K562 (cell line): Measurements from ENCODE around the gene NCOA4. TPM values are rescaled to one million over a fixed set of nuclear protein-coding genes. Genes with fewer than 3 reads are reported as not detected.

ENCODE experiments used
- ATAC-seq: fragments of 200-7000 bp; cut with Tn5 transposase; 3 replicates; pipeline ENCODE4 v1.9.1; 2020; ENCODE audit warnings: moderate library complexity
- BruUV-seq: library from RNA; stranded (reverse); fragments of 400-500 nt; replicated peaks from 2 replicates; lab custom pipeline; 2021; lab: Mats Ljungman, UMichigan
- CTCF ChIA-PET: fragments of 300-600 bp; formaldehyde crosslinking; extraction: SDS; loops from one replicate; lab custom pipeline; 2021; ENCODE audit warnings: low intra/inter-chr PET ratio; lab: Yijun Ruan, JAX
- POLR2A ChIA-PET: fragments of 300-600, 350-650 bp; sonication (Branson Sonifier 250); formaldehyde crosslinking; extraction: SDS; loops from one replicate; lab custom pipeline; 2021; ENCODE audit warnings: antibody characterized with exemption, inconsistent platforms; lab: Yijun Ruan, JAX
- DNase-seq, 4 experiments: peaks; one replicate each; pipeline versions ENCODE4 v3.0.0 to v3.0.0-alpha.2; 2011 to 2018; ENCODE audit warnings: low spot score in 3 of 4, mixed read lengths in 3 of 4; ENCODE audit errors: extremely low read depth in 1 of 4
- FAIRE-seq: peaks from 2 replicates; lab custom pipeline; 2011; peaks lifted over from hg19 to GRCh38; lab: Jason Lieb, UNC
- H2AFZ ChIP-seq: 2 replicates; pipeline ENCODE4 v1.6.0; 2011; ENCODE audit warnings: low read depth, low read length, control low read depth, inconsistent platforms
- H3K27ac ChIP-seq: fragments of 200-600 bp; 3 replicates; pipeline ENCODE4 v1.8.0; 2011; ENCODE audit warnings: low read depth, mild to moderate bottlenecking, control low read depth, inconsistent platforms, low read length, moderate library complexity, mixed read lengths; ENCODE audit errors: extremely low read depth
- H3K27me3 ChIP-seq, 2 experiments: fragments of 300-600 bp in 1 of 2; 2 replicates in 1 of 2; 3 replicates in 1 of 2; pipeline versions ENCODE4 v1.6.0 to v1.8.0; 2011; ENCODE audit warnings: inconsistent platforms in 2 of 2, low read length in 2 of 2, mild to moderate bottlenecking in 1 of 2, mixed read lengths in 1 of 2, moderate library complexity in 1 of 2; ENCODE audit not compliant: control insufficient read depth in 2 of 2, insufficient read depth in 2 of 2
- H3K36me3 ChIP-seq: fragments of 300-600 bp; 3 replicates; pipeline ENCODE4 v1.8.0; 2011; ENCODE audit warnings: mild to moderate bottlenecking, low read length, inconsistent platforms; ENCODE audit not compliant: control insufficient read depth, insufficient read depth
- H3K4me1 ChIP-seq, 2 experiments: fragments of 200-600 bp in 1 of 2; replicated peaks in 1 of 2; 2 replicates in 1 of 2; 3 replicates in 1 of 2; pipeline versions ENCODE4 v1.5.1 to v1.8.0; 2011; ENCODE audit warnings: inconsistent platforms in 2 of 2, low read length in 2 of 2, mild to moderate bottlenecking in 1 of 2, mixed read lengths in 1 of 2, moderate library complexity in 1 of 2; ENCODE audit not compliant: control insufficient read depth in 2 of 2, insufficient read depth in 2 of 2
- H3K4me2 ChIP-seq: 2 replicates; pipeline ENCODE4 v1.6.1; 2011; ENCODE audit warnings: low read length, control low read depth, inconsistent platforms, mixed read lengths; ENCODE audit not compliant: insufficient read depth
- H3K4me3 ChIP-seq: fragments of 200-600 bp; sonication (generic), shearing (Covaris generic); 2 replicates; pipeline ENCODE4 v1.5.1; 2016; ENCODE audit warnings: control low read depth, inconsistent platforms
- H3K79me2 ChIP-seq: fragments of 200-600 bp; 3 replicates; pipeline ENCODE4 v1.8.0; 2011; ENCODE audit warnings: low read length, inconsistent platforms; ENCODE audit not compliant: control insufficient read depth, insufficient read depth
- H3K9ac ChIP-seq, 2 experiments: 2 replicates each; pipeline versions ENCODE4 v1.6.0 to v1.6.1; 2011; ENCODE audit warnings: low read depth in 2 of 2, low read length in 2 of 2, control low read depth in 1 of 2, inconsistent platforms in 1 of 2, mild to moderate bottlenecking in 1 of 2, mixed read lengths in 1 of 2; ENCODE audit not compliant: insufficient read depth in 1 of 2
- H3K9me1 ChIP-seq: one replicate; pipeline ENCODE4 v1.6.0; 2011; ENCODE audit warnings: inconsistent platforms, mild to moderate bottlenecking, low read length, moderate library complexity; ENCODE audit not compliant: control insufficient read depth, insufficient read depth
- H3K9me3 ChIP-seq: replicated peaks from 2 replicates; pipeline ENCODE4 v1.5.1; 2011; ENCODE audit warnings: low read depth, low read length, inconsistent platforms; ENCODE audit not compliant: control insufficient read depth, insufficient read depth
- H4K20me1 ChIP-seq: replicated peaks from 2 replicates; pipeline ENCODE4 v1.6.1; 2011; ENCODE audit warnings: low read length, inconsistent platforms, mixed read lengths; ENCODE audit not compliant: control insufficient read depth, insufficient read depth
- ATF3 ChIP-seq, 2 experiments: fragments of 450-650 bp in 1 of 2; sonication (generic) in 1 of 2; formaldehyde crosslinking in 1 of 2; IDR thresholded peaks in 1 of 2; conservative IDR thresholded peaks in 1 of 2; 2 replicates each; pipeline versions ENCODE4 v1.6.1 to v1.8.1; 2016 to 2023; ENCODE audit warnings: mild to moderate bottlenecking in 2 of 2, moderate library complexity in 2 of 2, inconsistent platforms in 1 of 2, missing genetic modification reagents in 1 of 2
- ETS1 ChIP-seq: conservative IDR thresholded peaks from 2 replicates; pipeline ENCODE4 v1.6.1; 2011; ENCODE audit warnings: low read depth, mild to moderate bottlenecking, low read length; ENCODE audit not compliant: control insufficient read depth
- HEY1 ChIP-seq: fragments of 250-450 bp; sonication (Bioruptor Pico); IDR thresholded peaks from 2 replicates; pipeline ENCODE4 v1.5.0; 2020; ENCODE audit warnings: mild to moderate bottlenecking, moderate library complexity, borderline replicate concordance
- HNRNPLL ChIP-seq: fragments of 200-400 bp; formaldehyde crosslinking; IDR thresholded peaks from 2 replicates; pipeline ENCODE4 v1.6.1; 2017; ENCODE audit warnings: low read length, low read depth, mild to moderate bottlenecking; ENCODE audit not compliant: poor library complexity, severe bottlenecking
- SPI1 ChIP-seq: IDR thresholded peaks from 2 replicates; pipeline ENCODE4 v1.6.1; 2011; ENCODE audit warnings: low read depth, low read length, control low read depth, borderline replicate concordance
- SRSF3 ChIP-seq: fragments of 200-400 bp; formaldehyde crosslinking; IDR thresholded peaks from 2 replicates; pipeline ENCODE4 v1.6.1; 2016; ENCODE audit warnings: mild to moderate bottlenecking, low read length, moderate library complexity; ENCODE audit not compliant: insufficient read depth
- THRA ChIP-seq: fragments of 450-650 bp; IDR thresholded peaks from 2 replicates; pipeline ENCODE4 v1.6.1; 2017; ENCODE audit warnings: mild to moderate bottlenecking, moderate library complexity
- ZBED1 ChIP-seq: IDR thresholded peaks from 2 replicates; pipeline ENCODE4 v1.6.1; 2014
- ZBTB8A ChIP-seq: fragments of 450-650 bp; IDR thresholded peaks from 2 replicates; pipeline ENCODE4 v1.6.1; 2018; ENCODE audit warnings: mild to moderate bottlenecking, moderate library complexity; ENCODE audit not compliant: partially characterized antibody
- WGBS: fragments of 100-300 bp; shearing (Covaris generic); methylation state at CpG from one replicate; pipeline ENCODE4 v1.1.6; 2016; ENCODE audit warnings: low coverage, mixed read lengths; ENCODE audit not compliant: insufficient coverage; ENCODE audit errors: missing lambda C conversion rate; 5-methylcytosine and 5-hydroxymethylcytosine counted together
- in situ Hi-C: fragments of 300-500 bp; cut with MboI; formaldehyde crosslinking; loops from 4 replicates; pipeline ENCODE4 v1.15.0; 2018; ENCODE audit warnings: inconsistent platforms, mixed read lengths
- intact Hi-C: fragments of 100-400 bp; cut with micrococcal nuclease; formaldehyde crosslinking; loops from 2 replicates; pipeline ENCODE4 v1.14.2; 2022
- polyA plus RNA-seq, 8 experiments: library from polyadenylated mRNA; depleted of rRNA in 4 of 8; stranded (reverse) in 5 of 8; unstranded in 3 of 8; fragments of >200 nt; fragmentation: Nextera tagmentation in 2 of 8; fragmentation: Illumina TruSeq in 1 of 8; extraction: Ambion mirVana in 2 of 8; extraction: Trizol in 1 of 8; gene quantifications; 2 replicates each; pipeline versions ENCODE4 v1.2.1 to v1.2.3, GENCODE V29; 2011 to 2014; ENCODE audit warnings: inconsistent platforms in 1 of 8, missing spikeins in 1 of 8
- total RNA-seq, 7 experiments: library from RNA; depleted of rRNA in 6 of 7; stranded (reverse); fragments of >200 nt in 6 of 7; fragmentation: Illumina TruSeq in 2 of 7; extraction: Trizol in 2 of 7; gene quantifications; 2 replicates each; pipeline versions ENCODE4 v1.2.1 to v1.2.3, GENCODE V29; 2011 to 2021; ENCODE audit warnings: low replicate concordance in 1 of 7

Gene NCOA4
- total and polyA plus RNA-seq, 9 of the 15 experiments (the other 6 are each of a cell fraction or from before 2014, with no cell fraction given), result 89.8 to 283 (median 181) TPM

GRCh38 chr10:46068117-46068516 lies 37.7 kb upstream of the NCOA4 start:
- H3K36me3 ChIP-seq, result no peaks in the 10 kb centered on the region
- no peak overlapping the region for H3K9ac ChIP-seq
- H3K79me2 ChIP-seq, result no peaks in the 10 kb centered on the region
- no peaks in the 10 kb centered on the region for H3K9me1 ChIP-seq
- ChIA-PET POLR2A (interaction anchor here (1.4 kb wide), 1 partner anchor 9 kb away, joined by 7 read pairs; no protein-coding TSS in a partner anchor), CTCF (no interaction called here)
- in situ Hi-C loops (no loop called here), intact Hi-C loops (no loop called here)
- DNase-seq (no peak), ATAC-seq (no peak), FAIRE-seq (no peak)
- no peak overlapping the region for H3K4me2 ChIP-seq
- H3K4me3 ChIP-seq, result no peak overlapping the region
- H2AFZ ChIP-seq, result peak overlapping the region; percentile 60
- H3K9me3 ChIP-seq, result no peaks in the 10 kb centered on the region
- peaks cover 0 to 11% of the 10 kb centered on the region in 2 experiments; a peak in 3 of 5 replicates for H3K4me1 ChIP-seq
- H3K27me3 ChIP-seq, result no peaks in the 10 kb centered on the region
- TF ChIP-seq HEY1 (CRISPR knock-in tag), result no peak
- TF ChIP-seq SPI1, result peak; percentile 34; the same call in 1 of the 2 replicates
- BruUV-seq, result no TSS peak
- no peaks in the 10 kb centered on the region for H4K20me1 ChIP-seq
- WGBS, result 20% methylated on average over 1 of the region's 1 CpG
- no peak overlapping the region for H3K27ac ChIP-seq

- in situ Hi-C loops, result no loop called here
- DNase-seq (no peak), FAIRE-seq (no peak), ATAC-seq (no peak)
- intact Hi-C loops, result no loop called here
- Histone ChIP-seq H3K79me2 (no peaks in the 10 kb centered on the region), H3K9me3 (no peaks in the 10 kb centered on the region), H3K9ac (no peak overlapping the region), H3K4me2 (no peak overlapping the region), H3K27ac (no peak overlapping the region), H3K4me1 (no peaks in the 10 kb centered on the region; a peak in 2 of 5 replicates), H3K27me3 (no peaks in the 10 kb centered on the region; a peak in 1 of 5 replicates), H4K20me1 (no peaks in the 10 kb centered on the region), H3K36me3 (no peaks in the 10 kb centered on the region), H3K4me3 (no peak overlapping the region), H2AFZ (peak overlapping the region; percentile 17; the same call in 1 of the 2 replicates), H3K9me1 (no peaks in the 10 kb centered on the region)
- WGBS, result 63% methylated on average over 1 of the region's 1 CpG
- no peak for TF ChIP-seq ZBED1
- TF ChIP-seq HNRNPLL, result no peak
- no peak for TF ChIP-seq ETS1
- TF ChIP-seq ZBTB8A, result no peak
- no peak for TF ChIP-seq SRSF3
- no peak for TF ChIP-seq ATF3 (IDR thresholded peaks at IDR 0.05)
- TF ChIP-seq ATF3 (CRISPR knock-in tag; conservative IDR thresholded peaks at IDR 0.05), result no peak
- TF ChIP-seq THRA, result no peak
- no TSS peak for BruUV-seq
- ChIA-PET POLR2A (interaction anchor here (1.0 kb wide), 1 partner anchor 12 kb away, joined by 3 read pairs; no protein-coding TSS in a partner anchor), CTCF (no interaction called here)
Measured at GRCh38 chr10:46064269-46064817, 33.9 kb upstream of the NCOA4 start.
